Karpas-422 (cell line): ENCODE data around the gene GADD45B. TPM values are rescaled to one million over a fixed set of nuclear protein-coding genes. Genes with fewer than 3 reads are reported as not detected.

ENCODE experiments used
- DNase-seq: peaks from one replicate; pipeline ENCODE4 v3.0.0-alpha.2; 2015
- H2AFZ ChIP-seq: fragments of 200-600 bp; sonication (generic); 2 replicates; pipeline ENCODE4 v1.6.1; 2014; ENCODE audit warnings: antibody characterized with exemption, low read length, mixed read lengths
- H3K27ac ChIP-seq: fragments of 200-600 bp; sonication (generic); 2 replicates; pipeline ENCODE4 v1.5.1; 2014; ENCODE audit warnings: mild to moderate bottlenecking, low read length, moderate library complexity
- H3K27me3 ChIP-seq: fragments of 200-600 bp; sonication (generic); 2 replicates; pipeline ENCODE4 v1.6.1; 2014; ENCODE audit warnings: low read length, mixed read lengths
- H3K36me3 ChIP-seq: fragments of 200-600 bp; sonication (generic); 2 replicates; pipeline ENCODE4 v1.6.1; 2014; ENCODE audit warnings: low read length, mixed read lengths; ENCODE audit not compliant: insufficient read depth
- H3K4me1 ChIP-seq: fragments of 200-600 bp; sonication (generic); 2 replicates; pipeline ENCODE4 v1.6.1; 2014; ENCODE audit warnings: mild to moderate bottlenecking, low read length, mixed read lengths
- H3K4me2 ChIP-seq: fragments of 200-600 bp; sonication (generic); 2 replicates; pipeline ENCODE4 v1.6.1; 2014; ENCODE audit warnings: low read length, low read depth, mild to moderate bottlenecking; ENCODE audit not compliant: poor library complexity, severe bottlenecking
- H3K4me3 ChIP-seq: fragments of 200-600 bp; sonication (generic); 2 replicates; pipeline ENCODE4 v1.5.1; 2014; ENCODE audit warnings: mild to moderate bottlenecking, antibody characterized with exemption, low read length, mixed read lengths
- H3K79me2 ChIP-seq: fragments of 200-600 bp; sonication (generic); 2 replicates; pipeline ENCODE4 v1.6.1; 2014; ENCODE audit warnings: mild to moderate bottlenecking, low read length, mixed read lengths
- H3K9ac ChIP-seq: fragments of 200-600 bp; sonication (generic); 2 replicates; pipeline ENCODE4 v1.6.0; 2014; ENCODE audit warnings: low read length
- H3K9me2 ChIP-seq: fragments of 200-600 bp; sonication (generic), shearing (Covaris generic); replicated peaks from 2 replicates; pipeline ENCODE4 v1.6.0; 2014; ENCODE audit warnings: mild to moderate bottlenecking, low read length, moderate library complexity; ENCODE audit not compliant: insufficient read depth
- H3K9me3 ChIP-seq: fragments of 300-700, 200-600 bp; sonication (generic); 2 replicates; pipeline ENCODE4 v1.6.1; 2014; ENCODE audit warnings: low read length, mixed read lengths
- H4K20me1 ChIP-seq: fragments of 200-600 bp; sonication (generic); 2 replicates; pipeline ENCODE4 v1.6.1; 2014; ENCODE audit warnings: mild to moderate bottlenecking, antibody characterized with exemption, low read length, low read depth; ENCODE audit not compliant: insufficient read depth
- total RNA-seq: library from RNA; depleted of rRNA; stranded (reverse); fragments of >200 nt; shearing (Covaris generic); gene quantifications from 2 replicates; pipeline ENCODE4 v1.2.3, GENCODE V29; 2014; ENCODE audit warnings: low replicate concordance; rRNA removed

GADD45B gene, protein sequence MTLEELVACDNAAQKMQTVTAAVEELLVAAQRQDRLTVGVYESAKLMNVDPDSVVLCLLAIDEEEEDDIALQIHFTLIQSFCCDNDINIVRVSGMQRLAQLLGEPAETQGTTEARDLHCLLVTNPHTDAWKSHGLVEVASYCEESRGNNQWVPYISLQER
- total RNA-seq, result 8.6 and 11.0 TPM in 2 replicates

DNA sequence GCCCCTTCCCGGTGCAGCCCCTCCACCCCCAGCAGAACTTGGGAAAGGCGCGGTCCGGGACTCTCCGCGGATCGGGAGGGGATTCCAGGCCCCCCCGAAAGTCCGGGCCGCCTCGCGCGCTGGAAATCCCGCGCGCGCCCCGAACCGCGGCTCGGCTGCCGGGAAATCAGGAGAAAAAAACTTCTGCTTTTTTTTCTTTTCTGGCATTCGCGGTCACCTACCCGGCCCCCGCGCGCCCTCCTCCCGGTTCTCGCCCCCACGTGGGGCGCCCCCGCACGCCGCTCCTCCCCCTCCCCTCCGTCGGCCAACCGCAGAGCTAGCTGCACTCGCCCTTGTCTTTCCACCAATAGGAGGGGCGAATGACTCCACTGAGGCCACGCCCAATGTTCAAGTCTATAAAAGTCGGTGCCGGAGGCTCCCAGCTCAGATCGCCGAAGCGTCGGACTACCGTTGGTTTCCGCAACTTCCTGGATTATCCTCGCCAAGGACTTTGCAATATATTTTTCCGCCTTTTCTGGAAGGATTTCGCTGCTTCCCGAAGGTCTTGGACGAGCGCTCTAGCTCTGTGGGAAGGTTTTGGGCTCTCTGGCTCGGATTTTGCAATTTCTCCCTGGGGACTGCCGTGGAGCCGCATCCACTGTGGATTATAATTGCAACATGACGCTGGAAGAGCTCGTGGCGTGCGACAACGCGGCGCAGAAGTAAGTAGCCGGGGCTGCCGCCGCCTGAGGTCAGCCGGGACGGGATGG, at the start of gene GADD45B:
TSS of gene GADD45B (plus strand) at position 426 of the 749 bp plus-strand sequence. CDS start at position 658, 232 bp downstream.
- Histone ChIP-seq H3K4me1 (peaks cover 50% of the 10 kb centered on the region), H3K36me3 (no peaks in the 10 kb centered on the region; the same call in 1 of the 2 replicates), H4K20me1 (peaks cover 9% of the 10 kb centered on the region; the same call in 1 of the 2 replicates), H3K9me2 (no peaks in the 10 kb centered on the region), H3K9ac (peak within 1 kb of the TSS; percentile 81), H3K9me3 (no peaks in the 10 kb centered on the region), H3K4me2 (peak within 1 kb of the TSS; percentile 83), H3K27me3 (no peaks in the 10 kb centered on the region), H2AFZ (no peak within 1 kb of the TSS), H3K27ac (peak within 1 kb of the TSS; percentile 40), H3K4me3 (peak within 1 kb of the TSS; percentile 75), H3K79me2 (no peaks in the 10 kb centered on the region; the same call in 1 of the 2 replicates)
- peak; percentile 99 for DNase-seq

DNA sequence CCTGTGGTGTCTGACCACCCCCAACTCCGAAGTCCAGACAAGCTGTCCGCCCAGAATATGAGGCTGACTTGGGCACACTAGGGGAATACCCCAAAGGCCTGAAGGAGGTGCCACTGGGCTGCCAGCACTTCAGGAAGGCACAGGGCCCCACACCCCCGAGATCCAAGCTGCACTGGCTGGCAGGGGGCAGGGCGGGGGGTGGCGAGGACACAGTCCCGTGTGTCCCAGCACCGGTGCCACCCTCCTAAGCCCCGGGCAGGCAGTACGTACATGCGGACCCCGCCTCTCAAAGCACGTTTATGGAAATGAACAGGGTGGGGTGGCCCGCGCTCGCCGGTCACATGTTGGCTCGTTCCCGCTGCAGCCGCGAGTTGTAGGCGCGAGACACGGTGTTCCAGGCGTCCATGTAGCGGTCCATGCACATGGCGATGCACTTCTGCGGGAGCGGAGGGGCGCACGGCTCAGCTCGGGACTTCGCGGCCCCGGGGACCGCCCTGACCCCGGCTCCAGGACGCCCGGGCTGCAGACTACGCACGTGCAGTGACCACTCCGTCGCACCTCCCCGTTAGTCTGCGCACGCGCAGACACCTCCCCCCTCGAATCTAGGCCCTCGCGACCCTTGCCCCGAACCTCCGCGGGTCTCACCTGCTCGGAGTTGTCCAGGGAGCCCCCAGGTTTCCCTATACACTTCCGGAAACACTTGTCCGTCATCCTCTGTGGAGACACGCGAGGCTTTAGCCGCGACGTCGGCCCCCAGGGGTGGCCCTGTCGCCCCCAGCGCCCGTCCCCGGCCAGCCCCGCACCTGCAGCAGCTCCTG, 49.1 kb upstream of the GADD45B start:
- peak; percentile 86 for DNase-seq
- Histone ChIP-seq H3K79me2 (peaks cover 21% of the 10 kb centered on the region), H3K4me2 (peak overlapping the region; percentile 97), H2AFZ (no peak overlapping the region), H3K4me1 (peaks cover 14% of the 10 kb centered on the region), H3K27me3 (no peaks in the 10 kb centered on the region), H3K9me3 (no peaks in the 10 kb centered on the region), H3K9ac (peak overlapping the region; percentile 99), H4K20me1 (peaks cover 22% of the 10 kb centered on the region), H3K9me2 (no peaks in the 10 kb centered on the region), H3K4me3 (peak overlapping the region; percentile 86), H3K27ac (peak overlapping the region; percentile 86), H3K36me3 (no peaks in the 10 kb centered on the region)

DNA sequence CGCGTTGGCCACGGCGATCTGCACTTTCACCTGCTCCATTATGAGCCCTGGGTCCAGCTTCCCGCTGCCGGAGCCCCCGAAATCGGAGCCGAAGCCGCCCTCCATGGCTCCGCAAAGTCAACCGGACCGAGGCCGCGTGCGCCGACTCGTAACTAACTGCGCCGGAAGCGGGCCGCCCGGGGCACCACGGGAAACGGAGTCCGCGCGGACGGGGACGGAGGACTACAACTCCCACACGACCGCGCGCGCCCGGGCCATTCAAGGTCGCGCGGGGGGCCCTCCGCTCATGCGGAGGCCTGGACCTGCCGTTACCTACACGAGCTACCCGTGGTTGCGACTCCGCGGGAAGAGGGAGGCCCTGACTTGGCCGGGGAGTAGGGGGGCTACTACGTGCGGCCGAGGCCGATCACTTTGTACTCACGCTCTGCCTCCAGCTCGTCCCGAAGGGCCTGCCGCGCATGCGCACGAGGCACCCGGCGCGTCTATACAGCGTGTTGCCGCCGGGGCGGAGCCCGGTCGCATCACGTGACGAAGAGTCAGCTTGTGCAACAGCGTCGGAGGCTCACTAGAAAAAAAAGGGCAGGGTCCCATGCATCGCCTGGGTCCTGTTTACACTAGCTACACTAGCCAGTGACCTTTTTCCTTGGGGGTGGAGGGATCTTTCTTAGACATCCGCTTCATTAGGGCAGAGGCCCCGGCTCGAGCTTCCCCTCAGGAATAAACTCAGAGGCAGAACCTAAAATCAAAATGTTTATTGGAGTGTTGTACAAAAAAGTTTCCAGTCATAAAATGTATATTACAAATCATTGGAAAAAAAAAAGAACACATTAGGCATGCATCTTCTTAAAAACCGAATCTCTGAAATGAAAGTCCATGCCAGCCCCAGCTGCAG, 48.3 kb upstream of the GADD45B start, which contains the start of gene TIMM13:
TSS of gene TIMM13 (minus strand) at position 158 of the 892 bp plus-strand sequence. CDS start at position 105, 53 bp downstream.
- H3K79me2 ChIP-seq, result peaks cover 21% of the 10 kb centered on the region
- H2AFZ ChIP-seq, result peak within 1 kb of the TSS; percentile 83; the same call in 1 of the 2 replicates
- H3K27me3 ChIP-seq, result no peaks in the 10 kb centered on the region
- H3K9me2 ChIP-seq, result no peaks in the 10 kb centered on the region
- H3K4me1 ChIP-seq, result peaks cover 14% of the 10 kb centered on the region
- H3K36me3 ChIP-seq, result no peaks in the 10 kb centered on the region
- DNase-seq, result peak; percentile 98
- peaks cover 22% of the 10 kb centered on the region for H4K20me1 ChIP-seq
- peak within 1 kb of the TSS; percentile 99 for H3K9ac ChIP-seq
- peak within 1 kb of the TSS; percentile 86 for H3K4me3 ChIP-seq
- H3K4me2 ChIP-seq, result peak within 1 kb of the TSS; percentile 97
- H3K27ac ChIP-seq, result peak within 1 kb of the TSS; percentile 86
- no peaks in the 10 kb centered on the region for H3K9me3 ChIP-seq

DNA sequence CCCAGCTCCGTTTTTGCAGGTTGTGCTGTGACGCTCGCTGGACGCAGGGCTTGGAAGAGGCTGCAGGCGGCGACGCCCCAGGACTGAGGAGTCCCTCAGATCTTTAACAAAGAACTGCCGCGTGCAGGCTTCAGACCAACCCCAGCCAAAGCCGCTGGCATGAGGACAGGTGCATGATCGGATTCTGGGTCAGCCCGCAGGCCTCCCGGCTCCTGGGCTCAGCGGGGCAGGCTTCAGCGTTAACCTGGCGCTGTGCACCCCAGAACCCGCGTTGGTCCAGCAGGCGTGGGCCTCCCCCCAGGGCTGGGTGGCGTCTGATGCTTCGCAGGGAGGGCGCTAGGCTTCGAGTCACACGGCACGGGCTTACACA, 47.6 kb upstream of the GADD45B start:
- H3K9me3 ChIP-seq, result no peaks in the 10 kb centered on the region
- peaks cover 22% of the 10 kb centered on the region for H4K20me1 ChIP-seq
- no peak overlapping the region for H3K4me3 ChIP-seq
- H3K79me2 ChIP-seq, result peaks cover 21% of the 10 kb centered on the region
- no peak overlapping the region for H3K9ac ChIP-seq
- peaks cover 14% of the 10 kb centered on the region for H3K4me1 ChIP-seq
- H3K9me2 ChIP-seq, result no peaks in the 10 kb centered on the region
- H3K27me3 ChIP-seq, result no peaks in the 10 kb centered on the region
- H3K27ac ChIP-seq, result no peak overlapping the region
- H3K36me3 ChIP-seq, result no peaks in the 10 kb centered on the region
- DNase-seq, result no peak
- H2AFZ ChIP-seq, result no peak overlapping the region
- peak overlapping the region; percentile 97 for H3K4me2 ChIP-seq

DNA sequence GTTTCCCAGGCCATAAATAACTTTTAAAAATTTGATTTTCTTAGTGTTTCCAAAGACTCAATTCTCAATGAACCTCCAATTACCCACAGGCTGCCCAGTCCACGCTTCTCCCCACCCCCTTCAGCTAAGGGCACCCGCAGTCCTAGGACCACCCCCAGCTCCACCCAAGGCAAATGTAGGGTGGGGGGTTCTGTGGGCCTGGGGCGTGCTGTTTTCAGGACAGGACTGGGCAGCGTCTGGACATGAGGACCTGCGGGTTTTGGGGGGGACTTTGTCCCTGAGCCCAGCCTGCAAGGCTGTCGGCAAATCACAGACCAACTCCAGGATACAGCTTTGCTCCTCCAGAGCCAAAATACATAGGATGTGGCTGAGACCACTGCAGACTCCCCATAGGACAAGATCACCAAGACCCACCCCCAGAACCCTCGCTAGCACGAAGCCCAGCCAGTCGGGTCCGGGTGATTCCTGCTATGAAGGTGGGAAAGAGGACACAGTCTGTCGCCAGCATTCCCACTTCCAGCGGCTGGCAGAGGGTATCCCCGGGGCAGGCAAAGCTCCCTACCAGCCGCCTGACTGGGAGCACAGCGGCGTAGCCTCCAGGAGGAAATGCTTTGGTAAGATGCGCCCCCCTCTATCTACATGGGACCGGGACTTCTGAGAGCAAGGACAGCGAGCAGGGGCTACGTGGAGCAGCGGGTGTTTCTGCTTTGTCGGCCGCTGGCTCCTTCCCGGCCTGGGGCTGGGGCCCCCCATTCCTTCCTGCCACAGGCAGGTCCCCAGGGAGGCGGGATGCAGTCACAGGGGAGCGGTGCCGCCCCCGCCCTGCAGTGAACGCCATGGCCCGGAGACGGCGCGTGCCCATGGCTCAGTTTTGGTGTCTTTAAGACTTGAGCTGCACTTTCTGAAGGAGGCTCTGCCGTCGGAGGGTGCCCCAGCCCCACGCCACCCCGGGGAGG, 46.9 kb upstream of the GADD45B start:
- Histone ChIP-seq H3K4me3 (no peak overlapping the region), H3K27ac (no peak overlapping the region), H3K27me3 (no peaks in the 10 kb centered on the region), H3K9ac (no peak overlapping the region), H3K4me1 (peaks cover 14% of the 10 kb centered on the region), H3K36me3 (no peaks in the 10 kb centered on the region), H3K9me2 (no peaks in the 10 kb centered on the region), H2AFZ (no peak overlapping the region), H3K4me2 (no peak overlapping the region), H3K79me2 (peaks cover 21% of the 10 kb centered on the region), H3K9me3 (no peaks in the 10 kb centered on the region), H4K20me1 (peaks cover 16% of the 10 kb centered on the region)
- no peak for DNase-seq

DNA sequence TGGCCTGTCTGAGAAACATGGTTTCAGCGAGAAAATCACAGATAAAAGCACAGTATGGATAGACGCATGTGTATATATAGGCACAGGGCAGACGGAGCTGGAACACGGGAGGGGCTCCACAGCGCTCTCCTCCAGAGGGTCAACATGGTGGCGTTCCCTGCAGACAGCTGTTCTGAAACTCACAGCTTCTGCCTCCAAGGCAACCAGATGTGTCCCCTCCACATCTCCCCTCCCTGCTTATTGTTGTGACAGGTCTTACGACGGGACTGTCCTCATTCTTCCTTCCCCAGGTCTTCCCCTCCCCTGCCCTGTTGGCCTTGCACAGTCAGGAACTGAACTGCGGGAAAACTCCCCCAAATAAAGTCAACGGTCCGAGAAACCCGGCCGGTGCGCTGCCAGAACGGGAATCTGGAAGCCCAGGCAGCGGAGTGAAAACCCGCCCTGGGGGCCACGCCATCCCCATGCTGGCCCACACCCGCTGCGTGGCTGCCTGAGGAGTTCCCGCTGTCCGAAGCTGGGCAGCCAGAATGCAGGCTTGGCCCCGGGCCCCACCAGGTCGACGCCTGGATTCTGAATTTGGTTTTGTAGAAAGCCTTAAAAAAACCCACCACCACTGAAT, 45.9 kb upstream of the GADD45B start:
- no peak overlapping the region for H2AFZ ChIP-seq
- H3K9ac ChIP-seq, result no peak overlapping the region
- no peak overlapping the region for H3K4me2 ChIP-seq
- peaks cover 21% of the 10 kb centered on the region for H3K79me2 ChIP-seq
- no peaks in the 10 kb centered on the region for H3K9me3 ChIP-seq
- no peaks in the 10 kb centered on the region for H3K9me2 ChIP-seq
- no peak overlapping the region for H3K27ac ChIP-seq
- no peaks in the 10 kb centered on the region for H3K27me3 ChIP-seq
- no peak for DNase-seq
- H3K4me3 ChIP-seq, result no peak overlapping the region
- peaks cover 14% of the 10 kb centered on the region for H3K4me1 ChIP-seq
- H3K36me3 ChIP-seq, result no peaks in the 10 kb centered on the region
- H4K20me1 ChIP-seq, result peaks cover 16% of the 10 kb centered on the region
